ENCODE measurements around the gene RNU6-1.

DNA sequence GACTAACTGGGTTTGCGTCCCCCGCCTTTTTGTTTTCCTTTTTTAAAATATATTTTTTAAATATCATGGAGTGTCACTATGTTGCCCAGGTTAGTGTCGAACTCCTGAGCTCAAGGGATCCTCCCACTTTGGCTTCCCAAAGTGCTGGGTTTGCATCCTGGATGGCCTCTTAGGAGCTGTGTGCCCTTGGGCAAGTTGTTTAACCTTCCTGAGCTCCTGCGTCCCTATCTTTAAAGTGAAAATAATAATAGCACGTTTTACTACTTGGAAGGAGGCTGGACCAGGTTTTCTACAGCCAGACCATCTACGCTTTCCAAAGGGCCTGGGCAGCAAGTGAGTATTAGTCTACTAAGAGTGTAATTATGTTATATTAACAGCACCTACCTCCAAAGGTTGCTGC, 44.2 kb upstream of the RNU6-1 start:
- TF ChIP-seq, protein P1, sequence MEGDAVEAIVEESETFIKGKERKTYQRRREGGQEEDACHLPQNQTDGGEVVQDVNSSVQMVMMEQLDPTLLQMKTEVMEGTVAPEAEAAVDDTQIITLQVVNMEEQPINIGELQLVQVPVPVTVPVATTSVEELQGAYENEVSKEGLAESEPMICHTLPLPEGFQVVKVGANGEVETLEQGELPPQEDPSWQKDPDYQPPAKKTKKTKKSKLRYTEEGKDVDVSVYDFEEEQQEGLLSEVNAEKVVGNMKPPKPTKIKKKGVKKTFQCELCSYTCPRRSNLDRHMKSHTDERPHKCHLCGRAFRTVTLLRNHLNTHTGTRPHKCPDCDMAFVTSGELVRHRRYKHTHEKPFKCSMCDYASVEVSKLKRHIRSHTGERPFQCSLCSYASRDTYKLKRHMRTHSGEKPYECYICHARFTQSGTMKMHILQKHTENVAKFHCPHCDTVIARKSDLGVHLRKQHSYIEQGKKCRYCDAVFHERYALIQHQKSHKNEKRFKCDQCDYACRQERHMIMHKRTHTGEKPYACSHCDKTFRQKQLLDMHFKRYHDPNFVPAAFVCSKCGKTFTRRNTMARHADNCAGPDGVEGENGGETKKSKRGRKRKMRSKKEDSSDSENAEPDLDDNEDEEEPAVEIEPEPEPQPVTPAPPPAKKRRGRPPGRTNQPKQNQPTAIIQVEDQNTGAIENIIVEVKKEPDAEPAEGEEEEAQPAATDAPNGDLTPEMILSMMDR (IDR thresholded peaks at IDR 0.05): no peak
- no peak for TF ChIP-seq POLR2A (IDR thresholded peaks at IDR 0.05)
